Effector memory CD8-positive, alpha-beta T cell (primary cell): ENCODE results near the gene LYZL6.

Experiments used
- ATAC-seq: fragments of 150-1000 bp; cut with Tn5 transposase; replicated peaks from 2 replicates; pipeline ENCODE4 v1.10.0; 2021; ENCODE audit warnings: mild to moderate bottlenecking, moderate library complexity
- DNase-seq, 3 experiments: peaks; one replicate each; pipeline ENCODE4 v3.0.0; 2021
- H3K27ac Mint-ChIP-seq, 2 donors: one replicate each; pipeline ENCODE4 v1.8.0; 2022; ENCODE audit warnings: mild to moderate bottlenecking in 2 of 2, mixed read lengths in 2 of 2, moderate library complexity in 2 of 2
- H3K27me3 Mint-ChIP-seq, 2 donors: one replicate each; pipeline ENCODE4 v1.8.0; 2022; ENCODE audit warnings: mixed read lengths in 2 of 2
- H3K36me3 Mint-ChIP-seq: one replicate; pipeline ENCODE4 v1.8.0; 2022; ENCODE audit warnings: mild to moderate bottlenecking, moderate library complexity, mixed read lengths; ENCODE audit not compliant: insufficient read depth
- H3K4me1 Mint-ChIP-seq, 2 donors: one replicate each; pipeline ENCODE4 v1.8.0; 2022; ENCODE audit warnings: low read depth in 2 of 2, mixed read lengths in 2 of 2
- H3K4me3 Mint-ChIP-seq, 2 donors: one replicate each; pipeline ENCODE4 v1.8.0; 2022; ENCODE audit warnings: mild to moderate bottlenecking in 2 of 2, mixed read lengths in 2 of 2, moderate library complexity in 2 of 2
- H3K9me3 Mint-ChIP-seq, 2 donors: one replicate each; pipeline ENCODE4 v1.8.0; 2022; ENCODE audit warnings: mixed read lengths in 2 of 2

LYZL6 gene

DNA sequence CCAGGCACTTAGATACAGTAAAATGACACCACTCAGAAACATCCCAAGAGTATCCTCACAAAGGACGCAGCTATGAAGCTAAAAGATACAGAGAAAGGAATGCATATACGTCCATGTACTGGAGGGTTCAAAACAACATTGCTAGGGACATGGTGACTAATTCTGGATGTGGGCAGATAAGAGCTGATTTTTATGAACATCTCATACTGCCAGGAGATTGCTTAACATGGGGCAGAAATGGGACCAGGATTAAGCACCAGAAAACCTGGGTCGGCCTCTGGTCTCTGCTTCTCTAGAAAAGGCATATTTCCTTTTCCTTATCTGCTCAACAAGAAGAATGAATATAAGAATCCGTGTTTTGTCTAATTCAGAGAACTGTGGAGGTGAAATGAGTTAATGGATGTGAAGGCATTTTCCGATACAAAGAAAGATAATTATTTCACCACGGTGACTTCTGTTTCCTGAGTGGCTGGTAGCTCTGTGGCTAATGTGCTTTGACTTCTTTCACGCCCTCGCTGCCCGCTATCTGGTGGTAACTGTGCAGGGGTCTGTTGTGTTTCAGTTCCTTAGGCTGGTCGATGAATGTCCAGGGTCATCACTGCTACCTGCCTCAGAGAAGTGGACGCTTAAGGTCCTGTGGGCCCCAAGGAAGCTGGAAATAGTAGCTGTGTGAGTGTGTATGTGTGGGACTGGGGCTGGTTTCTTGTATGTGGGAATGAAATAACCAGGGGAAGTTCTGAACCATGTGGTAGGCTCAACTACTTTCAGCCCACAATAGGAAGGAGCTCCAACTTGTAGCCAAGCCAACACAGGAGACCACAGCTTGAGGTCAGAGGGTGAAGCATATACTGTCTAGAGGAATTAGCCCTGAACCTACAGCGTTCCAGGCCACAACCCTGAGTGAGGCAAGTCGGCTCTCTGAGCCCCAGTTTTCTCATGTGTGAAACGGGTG is 47.6 kb downstream of the LYZL6 start:
- Mint-ChIP-seq H3K4me3 (peak overlapping the region; percentile 76 to 81), H3K36me3 (peaks cover 30% of the 10 kb centered on the region), H3K27me3 (no peaks in the 10 kb centered on the region), H3K27ac (peak overlapping the region; percentile 89 to 91), H3K4me1 (peaks cover 86 to 89% of the 10 kb centered on the region in 2 donors), H3K9me3 (peaks cover 0 to 3% of the 10 kb centered on the region in 2 donors)
- DNase-seq (peak; percentile 54 to 69 (median 65)), ATAC-seq (peak; percentile 76)

DNA sequence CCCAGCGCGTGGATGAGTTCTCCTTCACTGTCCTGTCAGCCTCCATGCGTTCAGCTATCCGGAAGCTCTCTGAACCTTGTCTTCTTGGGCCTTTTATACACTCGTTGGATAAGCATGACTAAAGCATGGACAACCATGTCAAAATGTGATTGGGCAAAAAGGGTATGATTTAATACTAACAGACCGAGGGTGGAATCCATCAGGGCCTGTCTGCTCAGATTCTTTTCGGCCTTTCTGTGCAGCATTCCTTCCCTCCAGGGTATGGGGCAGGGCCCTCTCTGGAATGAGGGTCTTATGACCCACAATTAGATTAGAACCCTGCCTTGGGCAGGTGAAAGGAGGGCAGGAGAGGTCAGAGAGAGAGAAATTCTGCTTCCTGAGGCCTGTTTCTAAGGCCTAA is 49.3 kb downstream of the LYZL6 start:
- Mint-ChIP-seq H3K4me1 (peaks cover 85 to 89% of the 10 kb centered on the region in 2 donors), H3K27me3 (no peaks in the 10 kb centered on the region), H3K9me3 (peaks cover 0 to 3% of the 10 kb centered on the region in 2 donors), H3K4me3 (peak overlapping the region; percentile 15 to 40), H3K27ac (peak overlapping the region in 1 of 2 donors; percentile 83), H3K36me3 (peaks cover 38% of the 10 kb centered on the region)
- no peak for ATAC-seq
- DNase-seq = no peak

DNA sequence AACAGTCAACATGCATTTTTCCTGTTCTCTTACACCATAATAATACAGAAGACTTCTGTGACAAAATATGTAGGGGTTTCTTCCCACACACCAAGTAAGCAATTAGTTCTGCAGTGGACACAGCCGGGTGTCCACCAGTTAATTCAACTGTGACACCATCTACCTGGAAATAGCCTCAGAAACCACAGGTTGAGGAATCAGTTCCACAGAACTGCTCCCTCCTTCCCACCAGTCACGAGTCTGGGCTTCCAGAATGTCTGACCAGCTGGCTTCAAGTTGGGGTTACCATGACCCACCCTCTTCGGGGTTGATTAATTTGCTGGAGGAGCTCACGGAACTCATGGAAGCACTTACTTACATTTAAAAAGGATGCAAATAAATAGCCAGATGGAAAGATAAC is 49.8 kb downstream of the LYZL6 start:
- DNase-seq (no peak), ATAC-seq (no peak)
- Mint-ChIP-seq H3K4me1 (peaks cover 85 to 89% of the 10 kb centered on the region in 2 donors), H3K27ac (peak overlapping the region; percentile 28 to 83), H3K9me3 (peaks cover 0 to 3% of the 10 kb centered on the region in 2 donors), H3K27me3 (no peaks in the 10 kb centered on the region), H3K36me3 (peaks cover 40% of the 10 kb centered on the region), H3K4me3 (peak overlapping the region in 1 of 2 donors; percentile 15)

DNA sequence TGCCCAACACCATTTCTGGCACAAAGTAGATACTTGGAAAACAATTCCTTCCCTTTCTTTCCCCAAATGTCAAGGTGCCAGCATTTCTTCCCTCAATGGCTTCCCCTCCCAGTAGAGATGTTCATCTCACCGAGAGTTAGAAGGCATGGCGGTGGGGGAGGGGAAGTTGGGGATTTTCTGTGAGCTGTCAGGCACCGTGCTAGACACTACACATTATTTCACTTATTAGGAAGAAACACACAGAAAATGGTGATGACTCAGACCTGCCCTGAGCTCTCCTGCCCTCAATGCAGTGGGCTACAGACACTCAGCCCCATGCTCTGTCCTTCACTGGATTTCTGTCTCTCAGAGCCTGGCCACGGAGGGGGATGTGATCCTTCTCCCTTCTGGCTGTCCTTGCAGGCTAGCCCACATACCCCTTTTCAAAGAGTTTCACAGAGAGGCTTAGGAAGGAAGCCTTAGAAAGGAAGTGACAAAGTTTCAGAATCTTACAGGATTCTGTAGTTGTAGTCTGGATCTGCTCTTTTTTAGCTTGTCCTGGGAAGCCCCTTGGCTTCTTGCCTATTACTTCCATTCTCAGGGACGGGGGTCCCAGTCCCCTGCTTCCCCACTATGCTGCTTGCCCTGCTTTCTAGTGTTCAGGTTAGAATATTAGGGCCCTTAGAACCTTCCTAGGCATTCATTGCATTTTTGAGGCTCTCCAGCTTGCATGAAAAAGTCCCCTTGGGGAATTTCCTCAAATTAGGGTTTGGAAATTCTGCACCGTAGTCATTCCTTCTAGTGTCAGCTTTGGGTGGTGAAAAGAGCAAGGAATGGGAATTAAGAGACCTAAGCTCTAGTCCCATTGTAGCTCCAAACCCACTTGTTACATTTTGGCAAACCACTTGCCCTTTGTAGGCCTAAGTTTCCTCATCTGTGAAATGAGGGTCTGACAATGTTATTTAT is 51.1 kb downstream of the LYZL6 start:
- H3K36me3 Mint-ChIP-seq = peaks cover 40% of the 10 kb centered on the region
- peak overlapping the region; percentile 83 to 91 for H3K27ac Mint-ChIP-seq
- H3K9me3 Mint-ChIP-seq = peaks cover 0 to 3% of the 10 kb centered on the region in 2 donors
- H3K4me3 Mint-ChIP-seq = peak overlapping the region; percentile 47 to 71
- ATAC-seq (no peak), DNase-seq (peak in 1 of 3 experiments; percentile 55)
- H3K27me3 Mint-ChIP-seq = no peaks in the 10 kb centered on the region
- peaks cover 78 to 84% of the 10 kb centered on the region in 2 donors for H3K4me1 Mint-ChIP-seq

DNA sequence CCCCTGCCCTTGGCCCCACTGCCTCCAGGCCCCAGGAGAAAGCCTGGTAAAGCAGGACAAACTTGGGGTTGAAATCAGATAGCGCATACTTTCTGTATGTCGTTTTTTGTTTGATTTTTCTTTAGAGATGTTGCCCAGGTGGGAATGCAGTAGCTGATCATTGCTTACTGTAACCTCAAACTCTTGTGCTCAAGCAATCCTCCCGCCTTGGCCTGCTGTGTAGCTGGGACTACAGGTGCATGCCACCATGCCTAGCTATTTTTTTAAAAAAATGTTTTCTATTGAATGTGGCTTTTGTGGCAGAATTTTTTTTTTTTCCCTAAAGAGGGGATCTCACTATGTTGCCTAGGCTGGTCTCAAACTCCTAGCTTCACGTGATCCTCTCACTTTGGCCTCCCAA is 52.2 kb downstream of the LYZL6 start:
- Mint-ChIP-seq H3K9me3 (peaks cover 0 to 3% of the 10 kb centered on the region in 2 donors), H3K4me3 (peak overlapping the region; percentile 47 to 76), H3K27ac (peak overlapping the region; percentile 83 to 99), H3K4me1 (peaks cover 73 to 78% of the 10 kb centered on the region in 2 donors), H3K27me3 (no peaks in the 10 kb centered on the region), H3K36me3 (peaks cover 36% of the 10 kb centered on the region)
- no peak for ATAC-seq
- DNase-seq = no peak

DNA sequence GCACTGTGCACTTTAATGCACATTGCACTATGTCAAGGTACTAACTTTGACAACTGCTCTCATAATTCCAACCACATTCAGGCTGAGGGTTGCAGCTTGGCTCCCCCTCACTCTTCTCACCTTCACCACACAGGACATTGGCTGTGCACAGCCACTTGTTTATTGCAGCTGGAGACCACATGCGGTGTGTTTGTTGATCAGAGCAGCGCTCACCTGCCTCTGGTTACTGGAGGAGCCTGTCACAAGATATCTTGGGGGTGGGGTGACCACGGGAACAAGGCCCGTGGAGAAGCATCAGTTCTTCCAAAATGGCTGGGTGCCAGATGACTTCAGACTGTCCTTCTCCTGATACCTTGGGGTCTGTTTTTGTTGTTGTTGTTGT is 52.7 kb downstream of the LYZL6 start:
- peaks cover 68 to 73% of the 10 kb centered on the region in 2 donors for H3K4me1 Mint-ChIP-seq
- no peaks in the 10 kb centered on the region for H3K27me3 Mint-ChIP-seq
- peak overlapping the region; percentile 83 to 99 for H3K27ac Mint-ChIP-seq
- peak; percentile 84 for ATAC-seq
- H3K4me3 Mint-ChIP-seq = peak overlapping the region; percentile 47 to 76
- peak; percentile 75 to 81 (median 76) for DNase-seq
- H3K36me3 Mint-ChIP-seq = peaks cover 31% of the 10 kb centered on the region
- H3K9me3 Mint-ChIP-seq = peaks cover 0 to 3% of the 10 kb centered on the region in 2 donors

DNA sequence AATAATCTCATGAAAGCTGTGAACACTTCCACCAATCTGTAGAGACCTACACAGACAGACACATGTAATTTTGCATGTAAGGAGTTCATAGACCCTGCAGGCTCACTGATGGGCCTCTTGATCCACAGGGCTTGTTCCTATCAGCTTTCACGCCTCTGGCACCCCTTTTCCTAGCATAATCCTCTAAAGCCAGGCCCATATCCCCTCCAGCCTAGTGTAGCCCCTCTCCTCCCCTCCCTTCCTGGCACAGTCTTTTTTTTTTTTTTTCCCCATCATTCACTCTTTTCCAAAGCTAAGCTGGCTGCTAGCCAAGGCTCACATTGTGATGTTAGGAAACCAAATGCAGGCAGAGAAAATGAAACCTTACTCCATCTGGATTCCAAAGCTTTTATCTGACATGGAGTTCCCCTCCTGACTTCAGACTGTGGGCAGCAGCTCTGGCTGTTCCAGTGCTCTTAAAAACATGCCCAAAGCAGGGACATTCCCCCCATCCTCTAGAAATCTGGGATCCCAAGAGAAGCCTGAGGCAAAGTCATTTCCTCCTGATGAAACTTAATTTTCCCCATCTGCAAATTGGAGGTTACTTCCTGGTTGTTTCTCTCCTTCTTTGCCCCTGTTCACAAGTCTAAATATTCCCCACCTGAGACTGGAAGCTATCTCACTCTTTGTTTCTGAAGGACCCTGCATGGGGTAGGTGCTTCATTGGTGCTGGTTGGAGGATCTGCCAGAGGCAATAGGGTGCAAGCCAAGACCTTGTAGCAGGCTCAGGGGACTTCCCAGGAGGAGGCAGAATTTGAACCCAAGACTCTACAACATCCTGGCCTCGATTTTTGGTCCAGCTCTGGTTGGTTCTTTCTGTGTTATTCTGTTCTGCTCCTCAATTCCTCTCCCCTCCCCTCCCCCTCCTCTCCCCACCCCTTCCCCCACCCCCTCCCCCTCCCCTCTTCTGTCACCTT is 53.4 kb downstream of the LYZL6 start:
- DNase-seq (peak in 1 of 3 experiments; percentile 36), ATAC-seq (peak; percentile 31)
- Mint-ChIP-seq H3K4me3 (peak overlapping the region; percentile 47 to 76), H3K4me1 (peaks cover 61 to 72% of the 10 kb centered on the region in 2 donors), H3K36me3 (peaks cover 36% of the 10 kb centered on the region), H3K27ac (peak overlapping the region; percentile 83 to 99), H3K27me3 (no peaks in the 10 kb centered on the region), H3K9me3 (peaks cover 0 to 3% of the 10 kb centered on the region in 2 donors)

DNA sequence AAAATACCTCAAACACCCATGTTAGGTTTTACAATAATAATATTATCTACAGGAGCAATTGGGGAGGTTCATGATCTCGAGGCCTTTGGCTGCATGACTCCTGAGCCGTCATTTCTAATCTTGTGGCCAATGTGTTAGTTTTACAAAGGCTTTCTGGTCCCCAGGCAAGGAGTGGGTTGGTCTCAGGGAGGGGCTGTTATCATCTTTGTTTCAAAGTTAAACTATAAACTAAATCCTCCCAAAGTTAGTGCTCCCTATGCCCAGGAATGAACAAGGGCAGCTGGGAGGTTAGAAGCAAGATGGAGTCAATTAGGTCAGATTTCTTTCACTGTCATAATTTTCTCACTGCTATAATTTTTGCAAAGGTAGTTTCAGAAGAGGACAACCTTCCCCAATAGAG is 54.3 kb downstream of the LYZL6 start:
- no peaks in the 10 kb centered on the region for H3K27me3 Mint-ChIP-seq
- peak overlapping the region; percentile 67 to 76 for H3K4me3 Mint-ChIP-seq
- peaks cover 0 to 3% of the 10 kb centered on the region in 2 donors for H3K9me3 Mint-ChIP-seq
- peak overlapping the region; percentile 83 to 99 for H3K27ac Mint-ChIP-seq
- ATAC-seq (peak; percentile 62), DNase-seq (peak; percentile 46 to 60 (median 52))
- H3K36me3 Mint-ChIP-seq = peaks cover 32% of the 10 kb centered on the region
- H3K4me1 Mint-ChIP-seq = peaks cover 58 to 67% of the 10 kb centered on the region in 2 donors
